Gastroesophageal sphincter (tissue), 4 donors: ENCODE data around the gene MIPOL1. TPM values are rescaled to one million over a fixed set of nuclear protein-coding genes. Genes with fewer than 3 reads are reported as not detected.
"Not testable (repeated sequence)": the region's sequence is repeated elsewhere in the genome, so short reads cannot be mapped to it uniquely, and the experiment has no call there.

Experiments
- ATAC-seq: fragments of 150-250 bp; one replicate; pipeline ENCODE4 v1.9.1; 2016; ENCODE audit warnings: mild to moderate bottlenecking, moderate library complexity
- H3K27ac ChIP-seq, 4 donors: fragments of 200-600 bp; sonication (generic) in 3 of 4; 1 replicate in 3 of 4; 2 replicates in 1 of 4; pipeline ENCODE4 v1.5.1; 2016 to 2019
- H3K27me3 ChIP-seq: fragments of 200-600 bp; sonication (generic); one replicate; pipeline ENCODE4 v1.5.1; 2019
- H3K36me3 ChIP-seq, 2 donors: fragments of 200-600 bp; sonication (generic); one replicate each; pipeline ENCODE4 v1.5.1; 2019; ENCODE audit warnings: control low read depth in 1 of 2
- H3K4me1 ChIP-seq, 3 donors: fragments of 200-600 bp; sonication (generic); 1 replicate in 2 of 3; 2 replicates in 1 of 3; pipeline ENCODE4 v1.5.1; 2016 to 2019; ENCODE audit warnings: control low read depth in 2 of 3
- H3K4me3 ChIP-seq, 2 donors: fragments of 200-600 bp; sonication (generic); one replicate each; pipeline ENCODE4 v1.5.1; 2019; ENCODE audit warnings: mild to moderate bottlenecking in 1 of 2, moderate library complexity in 1 of 2
- H3K9me3 ChIP-seq, 3 donors: fragments of 200-600 bp; sonication (generic); one replicate each; pipeline ENCODE4 v1.5.1; 2017 to 2019; ENCODE audit warnings: control low read depth in 2 of 3
- CTCF ChIP-seq, 4 experiments: fragments of 200-600 bp in 2 of 4; fragments of 450-650 bp in 2 of 4; sonication (generic) in 1 of 4; IDR thresholded peaks; one replicate each; pipeline ENCODE4 v1.5.1; 2017 to 2019; ENCODE audit warnings: antibody characterized with exemption in 4 of 4, mild to moderate bottlenecking in 2 of 4, moderate library complexity in 2 of 4
- EP300 ChIP-seq: sonication (generic); formaldehyde crosslinking; IDR thresholded peaks from one replicate; pipeline ENCODE4 v1.6.1; 2017; ENCODE audit warnings: antibody characterized with exemption, mild to moderate bottlenecking
- POLR2A ChIP-seq, 2 donors: fragments of 450-650 bp; IDR thresholded peaks; one replicate each; pipeline ENCODE4 v1.6.1; 2017; ENCODE audit warnings: antibody characterized with exemption in 2 of 2, mild to moderate bottlenecking in 2 of 2, moderate library complexity in 1 of 2
- POLR2AphosphoS5 ChIP-seq: sonication (generic); formaldehyde crosslinking; IDR thresholded peaks from one replicate; pipeline ENCODE4 v1.6.1; 2017; ENCODE audit warnings: antibody characterized with exemption
- WGBS, 2 donors: methylation state at CpG; one replicate each; pipeline ENCODE4 v1.1.5; 2018; ENCODE audit warnings: low coverage in 1 of 2; 5-methylcytosine and 5-hydroxymethylcytosine counted together
- total RNA-seq, 4 donors: library from RNA; depleted of rRNA; stranded (reverse); fragments of >200 nt; gene quantifications; one replicate each; pipeline ENCODE4 v1.1.0, GENCODE V29; 2016

Gene MIPOL1
- total RNA-seq, 4 donors from 2014 or later = 10.6 to 32.8 (median 19.4) TPM

- no peak for ATAC-seq
- no peaks in the 10 kb centered on the region for H3K4me1 ChIP-seq
- 58 to 80% methylated on average over 1 to 2 of the region's 2 CpGs for WGBS, 2 donors
- H3K4me3 ChIP-seq = no peak overlapping the region
- H3K27me3 ChIP-seq = no peaks in the 10 kb centered on the region
- TF ChIP-seq CTCF (IDR thresholded peaks at IDR 0.05) (no peak), POLR2A (IDR thresholded peaks at IDR 0.05) (no peak), EP300 (no peak), POLR2AphosphoS5 (no peak)
- peaks cover 0 to 76% of the 10 kb centered on the region in 2 donors for H3K36me3 ChIP-seq
- H3K27ac ChIP-seq = no peak overlapping the region
- H3K9me3 ChIP-seq = no peaks in the 10 kb centered on the region
These were observed 92.0 kb downstream of the MIPOL1 start for GRCh38 chr14:37289688-37290087.

GRCh38 chr14:37295262-37295661 lies 97.5 kb downstream of the MIPOL1 start:
- H3K27ac ChIP-seq, ATAC-seq, H3K4me3 ChIP-seq, H3K4me1 ChIP-seq, H3K9me3 ChIP-seq, H3K27me3 ChIP-seq: not testable (repeated sequence)
- H3K36me3 ChIP-seq = peaks cover 0 to 26% of the 10 kb centered on the region in 2 donors
- WGBS, 2 donors = 91% methylated on average over 1 of the region's 1 CpG; no CpG with 5 or more reads in 1 of the 2 donors

GRCh38 chr14:37311252-37311651 lies 113.5 kb downstream of the MIPOL1 start:
- no peak overlapping the region for H3K4me3 ChIP-seq
- peaks cover 0 to 15% of the 10 kb centered on the region in 2 donors for H3K36me3 ChIP-seq
- no peaks in the 10 kb centered on the region for H3K27me3 ChIP-seq
- no peak for TF ChIP-seq CTCF (IDR thresholded peaks at IDR 0.05)
- TF ChIP-seq EP300 = no peak
- TF ChIP-seq POLR2A (IDR thresholded peaks at IDR 0.05) = no peak
- TF ChIP-seq POLR2AphosphoS5 = no peak
- 87 to 89% methylated on average over 1 of the region's 1 CpG for WGBS, 2 donors
- H3K27ac ChIP-seq = no peak overlapping the region
- peaks cover 0 to 1% (median 0%) of the 10 kb centered on the region in 3 donors for H3K4me1 ChIP-seq
- ATAC-seq = no peak
- H3K9me3 ChIP-seq = no peaks in the 10 kb centered on the region

GRCh38 chr14:37318938-37319337 lies 121.2 kb downstream of the MIPOL1 start:
- Histone ChIP-seq H3K27me3 (no peaks in the 10 kb centered on the region), H3K4me3 (no peak overlapping the region), H3K4me1 (no peaks in the 10 kb centered on the region), H3K9me3 (peaks cover 0 to 4% (median 0%) of the 10 kb centered on the region in 3 donors), H3K27ac (no peak overlapping the region), H3K36me3 (no peaks in the 10 kb centered on the region)
- no peak for TF ChIP-seq POLR2AphosphoS5
- 80 to 100% methylated on average over 1 of the region's 2 CpGs for WGBS, 2 donors
- ATAC-seq = no peak

GRCh38 chr14:37320106-37320505 lies 122.4 kb downstream of the MIPOL1 start:
- ATAC-seq = no peak
- H3K4me1 ChIP-seq = no peaks in the 10 kb centered on the region
- no peaks in the 10 kb centered on the region for H3K27me3 ChIP-seq
- WGBS, 2 donors = 80 to 93% methylated on average over 2 of the region's 2 CpGs
- H3K9me3 ChIP-seq = peaks cover 0 to 4% (median 0%) of the 10 kb centered on the region in 3 donors
- no peaks in the 10 kb centered on the region for H3K36me3 ChIP-seq
- TF ChIP-seq POLR2AphosphoS5 (no peak), EP300 (no peak), CTCF (IDR thresholded peaks at IDR 0.05) (no peak), POLR2A (IDR thresholded peaks at IDR 0.05) (no peak)
- no peak overlapping the region for H3K4me3 ChIP-seq
- H3K27ac ChIP-seq = no peak overlapping the region

GRCh38 chr14:37325332-37325731 lies 127.6 kb downstream of the MIPOL1 start:
- no peaks in the 10 kb centered on the region for H3K27me3 ChIP-seq
- no peak for TF ChIP-seq EP300
- no peak for TF ChIP-seq POLR2A (IDR thresholded peaks at IDR 0.05)
- no peak for TF ChIP-seq POLR2AphosphoS5
- TF ChIP-seq CTCF (IDR thresholded peaks at IDR 0.05) = no peak
- H3K4me3 ChIP-seq = no peak overlapping the region
- H3K36me3 ChIP-seq = no peaks in the 10 kb centered on the region
- H3K4me1 ChIP-seq = no peaks in the 10 kb centered on the region
- peaks cover 0 to 4% (median 0%) of the 10 kb centered on the region in 3 donors for H3K9me3 ChIP-seq
- no peak overlapping the region for H3K27ac ChIP-seq
- ATAC-seq = no peak
